ENCODE measurements around the gene SH3BP1.

Gene SH3BP1

DNA sequence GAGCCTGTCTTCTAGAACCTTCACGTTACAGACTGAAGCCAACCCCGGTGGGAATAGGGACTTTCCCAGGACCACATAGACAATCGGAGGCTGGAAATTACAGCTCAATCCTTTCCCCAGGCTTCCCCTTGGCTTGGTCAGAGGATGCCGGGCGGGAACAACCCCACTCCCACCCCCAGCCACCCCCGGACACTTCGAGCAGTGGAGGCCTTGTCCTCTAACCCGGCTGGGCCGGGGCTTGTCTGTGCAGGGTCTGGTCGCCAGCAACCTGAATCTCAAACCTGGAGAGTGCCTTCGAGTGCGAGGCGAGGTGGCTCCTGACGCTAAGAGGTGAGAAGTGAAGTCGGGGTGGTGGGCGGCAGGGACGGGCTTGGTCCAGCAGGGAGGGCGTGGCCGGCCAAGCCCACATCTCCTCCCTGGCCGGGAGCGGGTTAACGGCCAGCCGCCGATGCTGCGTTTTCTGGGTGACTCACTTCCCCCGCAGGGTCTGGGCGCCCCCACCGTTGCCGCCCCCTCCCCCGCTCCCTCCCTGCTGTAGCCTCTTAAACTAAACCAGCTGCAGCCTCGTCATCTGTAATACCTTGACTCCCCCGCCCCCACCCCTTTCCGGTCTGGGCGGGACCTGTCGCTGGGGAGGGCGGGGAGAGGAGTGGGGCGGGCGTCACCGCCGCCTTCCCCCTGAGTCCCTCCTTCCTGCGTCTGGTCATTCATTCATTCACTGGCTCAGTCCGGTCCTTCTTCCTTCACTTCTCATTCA, 37.4 kb downstream of the SH3BP1 start:
- DNase-seq (ENCODE audit: insufficient read length) (peak; percentile 74), FAIRE-seq (peak; percentile 93)
- TF ChIP-seq POLR2A (IDR thresholded peaks at IDR 0.05; ENCODE audit: low read depth, low read length) (peak; percentile 60; the same call in 1 of the 2 replicates), POLR2AphosphoS5 (IDR thresholded peaks at IDR 0.05; ENCODE audit: low read depth, low read length) (no peak; the same call in 1 of the 2 replicates)

DNA sequence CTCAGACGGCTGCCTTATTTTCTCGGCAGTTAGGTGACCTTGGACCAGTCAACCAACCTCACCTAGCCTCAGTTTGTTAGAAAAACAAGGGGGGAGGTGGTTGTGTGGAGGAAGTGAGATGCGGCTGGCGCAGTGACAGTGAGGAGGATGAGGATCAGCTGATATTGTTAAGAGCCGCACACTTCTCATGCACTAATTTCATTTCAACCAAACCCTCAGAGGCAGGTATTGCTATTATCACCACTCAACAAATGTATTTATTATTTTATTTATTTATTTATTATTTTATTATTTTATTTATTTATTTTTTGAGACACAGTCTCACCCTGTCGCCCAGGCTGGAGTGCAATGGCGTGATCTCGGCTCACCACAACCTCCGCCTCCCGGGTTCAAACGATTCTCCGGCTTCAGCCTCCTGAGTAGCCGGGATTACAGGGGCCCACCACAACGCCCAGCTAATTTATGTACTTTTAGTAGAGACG, 38.1 kb downstream of the SH3BP1 start:
- TF ChIP-seq TAF1 (IDR thresholded peaks at IDR 0.05; ENCODE audit: borderline replicate concordance, low read depth, low read length) (no peak), POLR2AphosphoS5 (IDR thresholded peaks at IDR 0.05; ENCODE audit: low read depth, low read length) (no peak), POLR2A (IDR thresholded peaks at IDR 0.05; ENCODE audit: low read depth, low read length) (no peak)
- FAIRE-seq (no peak), DNase-seq (ENCODE audit: insufficient read length) (no peak)

DNA sequence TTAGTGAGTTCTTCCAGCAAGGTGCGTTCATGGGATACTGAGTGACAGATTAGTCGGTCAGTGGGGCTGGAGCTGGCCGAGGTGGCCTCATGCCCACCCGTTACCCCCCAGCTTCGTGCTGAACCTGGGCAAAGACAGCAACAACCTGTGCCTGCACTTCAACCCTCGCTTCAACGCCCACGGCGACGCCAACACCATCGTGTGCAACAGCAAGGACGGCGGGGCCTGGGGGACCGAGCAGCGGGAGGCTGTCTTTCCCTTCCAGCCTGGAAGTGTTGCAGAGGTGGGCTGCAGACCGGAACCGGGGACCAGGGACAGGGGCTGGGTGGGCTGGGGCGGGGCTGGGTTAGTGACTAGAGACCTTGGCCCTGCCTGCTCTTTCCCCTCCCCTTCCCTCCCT, 38.9 kb downstream of the SH3BP1 start:
- TF ChIP-seq POLR2A (IDR thresholded peaks at IDR 0.05; ENCODE audit: low read depth, low read length) (no peak), POLR2AphosphoS5 (IDR thresholded peaks at IDR 0.05; ENCODE audit: low read depth, low read length) (no peak), TAF1 (IDR thresholded peaks at IDR 0.05; ENCODE audit: borderline replicate concordance, low read depth, low read length) (no peak)
- no peak for DNase-seq (ENCODE audit: insufficient read length)
- FAIRE-seq: peak; percentile 73

DNA sequence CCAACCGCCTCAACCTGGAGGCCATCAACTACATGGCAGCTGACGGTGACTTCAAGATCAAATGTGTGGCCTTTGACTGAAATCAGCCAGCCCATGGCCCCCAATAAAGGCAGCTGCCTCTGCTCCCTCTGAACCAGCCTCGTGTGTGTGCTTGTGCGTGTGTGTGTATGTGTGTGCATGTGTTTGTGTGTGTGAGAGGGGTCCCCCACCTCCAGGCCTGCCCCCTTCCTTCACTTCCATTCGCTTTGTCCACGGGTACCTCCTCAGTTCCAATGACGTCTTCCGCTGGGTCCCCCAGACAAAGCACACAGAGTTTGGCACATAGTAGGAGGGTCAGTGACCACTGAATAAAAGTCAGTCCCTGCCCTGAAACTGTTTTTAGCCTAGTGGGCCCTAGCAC, 40.2 kb downstream of the SH3BP1 start:
- DNase-seq (ENCODE audit: insufficient read length) (no peak), FAIRE-seq (no peak)
- no peak for TF ChIP-seq TAF1 (IDR thresholded peaks at IDR 0.05; ENCODE audit: borderline replicate concordance, low read depth, low read length)
- no peak for TF ChIP-seq POLR2AphosphoS5 (IDR thresholded peaks at IDR 0.05; ENCODE audit: low read depth, low read length)
- TF ChIP-seq POLR2A (IDR thresholded peaks at IDR 0.05; ENCODE audit: low read depth, low read length): no peak

DNA sequence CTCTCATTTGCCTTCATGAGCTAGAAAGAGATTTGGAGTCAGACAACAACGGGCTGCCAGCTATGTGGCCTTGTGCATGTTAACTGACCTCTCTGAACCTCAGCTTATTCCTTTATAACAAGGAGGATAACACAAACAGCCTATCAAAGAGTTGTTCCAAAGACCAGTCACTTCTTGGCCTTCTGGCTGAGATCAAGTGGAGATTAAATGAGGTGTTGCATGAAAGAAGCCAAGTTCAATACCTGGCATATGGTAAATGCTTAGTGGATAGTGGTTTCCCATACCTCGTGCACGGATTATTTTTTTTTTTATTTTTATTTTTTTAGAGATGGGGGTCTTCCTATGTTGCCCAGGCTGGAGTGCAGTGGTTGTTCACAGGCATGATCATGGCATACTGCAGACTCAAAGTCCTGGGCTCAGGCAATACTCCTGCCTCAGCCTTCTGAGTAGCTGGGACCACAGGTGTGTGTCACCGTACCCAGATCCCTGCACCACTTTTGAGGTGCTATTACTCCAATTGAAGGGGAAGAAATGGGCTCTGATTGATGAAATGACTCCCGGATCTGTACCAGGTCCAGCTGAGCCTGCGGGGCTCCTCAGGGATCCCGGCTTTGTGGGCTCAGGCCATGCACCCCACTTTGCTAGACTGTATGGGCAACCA, 40.9 kb downstream of the SH3BP1 start:
- FAIRE-seq (no peak), DNase-seq (ENCODE audit: insufficient read length) (no peak)
- TF ChIP-seq TAF1 (IDR thresholded peaks at IDR 0.05; ENCODE audit: borderline replicate concordance, low read depth, low read length) (no peak), POLR2A (IDR thresholded peaks at IDR 0.05; ENCODE audit: low read depth, low read length) (no peak), POLR2AphosphoS5 (IDR thresholded peaks at IDR 0.05; ENCODE audit: low read depth, low read length) (no peak)

DNA sequence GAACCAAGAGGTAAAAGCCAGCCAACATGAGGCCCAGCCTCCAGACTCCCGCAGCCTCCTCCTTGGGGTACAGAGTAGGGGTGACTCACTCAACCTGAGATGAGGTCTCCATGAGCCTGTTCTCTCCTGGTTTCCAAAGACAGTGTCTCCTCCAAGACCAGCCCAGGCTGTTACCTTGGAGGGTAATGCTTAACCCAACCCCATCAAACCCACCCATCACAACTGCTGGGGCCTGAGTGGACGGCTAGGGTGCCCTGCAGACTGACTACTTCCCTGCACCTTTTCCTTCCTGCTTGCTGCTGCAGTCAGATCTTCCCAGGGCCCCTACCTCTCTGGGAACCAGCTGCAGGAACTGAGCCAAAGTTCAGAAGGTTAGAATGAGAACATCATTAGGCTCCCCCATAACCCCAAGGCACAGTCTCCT, 41.5 kb downstream of the SH3BP1 start:
- TF ChIP-seq POLR2A (IDR thresholded peaks at IDR 0.05; ENCODE audit: low read depth, low read length) (no peak), TAF1 (IDR thresholded peaks at IDR 0.05; ENCODE audit: borderline replicate concordance, low read depth, low read length) (no peak), POLR2AphosphoS5 (IDR thresholded peaks at IDR 0.05; ENCODE audit: low read depth, low read length) (no peak)
- DNase-seq (ENCODE audit: insufficient read length) (no peak), FAIRE-seq (no peak)

DNA sequence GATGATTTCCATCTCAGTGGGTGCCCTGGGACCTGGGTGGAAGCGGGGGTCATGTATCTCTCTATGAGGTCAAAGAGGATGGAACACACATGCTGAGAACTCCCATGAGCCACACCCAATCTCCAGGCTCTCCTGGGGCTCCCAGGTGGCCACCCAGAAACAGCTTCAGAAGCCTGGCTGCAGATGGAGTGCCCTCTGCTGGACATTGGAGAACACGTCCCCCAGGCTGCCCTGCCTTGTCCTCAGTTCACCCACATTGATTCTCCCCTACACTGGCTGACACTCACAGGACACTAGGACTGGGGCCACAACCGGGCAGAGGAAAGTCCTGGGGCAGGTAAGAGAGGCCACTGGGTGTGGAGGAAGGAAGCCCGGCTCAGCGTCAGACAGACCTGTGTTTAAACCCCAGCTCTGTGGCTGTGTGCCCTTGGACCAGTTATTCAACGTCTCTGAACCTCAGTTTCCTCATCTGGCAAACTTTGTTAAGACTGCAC, 42.1 kb downstream of the SH3BP1 start:
- TF ChIP-seq POLR2AphosphoS5 (IDR thresholded peaks at IDR 0.05; ENCODE audit: low read depth, low read length): no peak
- TF ChIP-seq TAF1 (IDR thresholded peaks at IDR 0.05; ENCODE audit: borderline replicate concordance, low read depth, low read length): no peak
- TF ChIP-seq POLR2A (IDR thresholded peaks at IDR 0.05; ENCODE audit: low read depth, low read length): no peak
- peak; percentile 70 for DNase-seq (ENCODE audit: insufficient read length)
- FAIRE-seq: peak; percentile 94

DNA sequence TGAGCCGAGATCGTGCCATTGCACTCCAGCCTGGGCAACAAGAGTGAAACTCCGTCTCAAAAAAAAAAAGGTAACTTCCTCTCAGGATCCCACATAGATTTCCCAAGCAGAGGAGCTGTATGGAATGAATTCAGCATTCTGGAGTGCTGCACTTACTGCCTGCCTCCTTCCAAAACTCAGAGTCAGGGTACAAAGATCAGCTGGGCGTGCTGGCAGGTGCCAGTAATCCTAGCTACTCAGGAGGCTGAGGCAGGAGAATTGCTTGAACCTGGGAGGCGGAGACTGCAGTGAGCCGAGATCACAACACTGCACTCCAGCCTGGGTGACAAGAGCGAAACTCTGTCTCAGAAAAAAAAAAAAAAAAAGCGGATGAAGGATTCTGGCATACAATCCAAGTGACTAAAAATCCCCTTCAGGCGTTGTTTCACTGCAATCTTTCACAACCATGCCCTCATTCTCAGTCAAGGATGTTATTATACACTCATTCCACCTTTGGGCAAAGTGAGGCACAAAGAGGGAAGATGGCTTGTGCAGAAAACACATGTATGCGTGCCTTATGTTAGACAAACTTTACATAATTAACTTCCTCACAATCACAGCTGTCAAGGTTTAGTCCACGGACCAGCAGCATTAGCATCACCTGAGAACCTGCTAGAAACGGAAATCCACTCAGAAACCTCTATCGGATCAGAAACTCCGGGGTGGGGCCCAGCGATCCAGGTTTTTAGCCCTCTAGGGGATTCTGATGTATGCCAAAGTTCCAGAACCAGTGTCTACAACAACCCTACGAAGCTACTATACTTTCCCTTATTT, 45.5 kb downstream of the SH3BP1 start:
- TF ChIP-seq TAF1 (IDR thresholded peaks at IDR 0.05; ENCODE audit: borderline replicate concordance, low read depth, low read length) (no peak), POLR2AphosphoS5 (IDR thresholded peaks at IDR 0.05; ENCODE audit: low read depth, low read length) (no peak), POLR2A (IDR thresholded peaks at IDR 0.05; ENCODE audit: low read depth, low read length) (no peak)
- DNase-seq (ENCODE audit: insufficient read length) (no peak), FAIRE-seq (no peak)

DNA sequence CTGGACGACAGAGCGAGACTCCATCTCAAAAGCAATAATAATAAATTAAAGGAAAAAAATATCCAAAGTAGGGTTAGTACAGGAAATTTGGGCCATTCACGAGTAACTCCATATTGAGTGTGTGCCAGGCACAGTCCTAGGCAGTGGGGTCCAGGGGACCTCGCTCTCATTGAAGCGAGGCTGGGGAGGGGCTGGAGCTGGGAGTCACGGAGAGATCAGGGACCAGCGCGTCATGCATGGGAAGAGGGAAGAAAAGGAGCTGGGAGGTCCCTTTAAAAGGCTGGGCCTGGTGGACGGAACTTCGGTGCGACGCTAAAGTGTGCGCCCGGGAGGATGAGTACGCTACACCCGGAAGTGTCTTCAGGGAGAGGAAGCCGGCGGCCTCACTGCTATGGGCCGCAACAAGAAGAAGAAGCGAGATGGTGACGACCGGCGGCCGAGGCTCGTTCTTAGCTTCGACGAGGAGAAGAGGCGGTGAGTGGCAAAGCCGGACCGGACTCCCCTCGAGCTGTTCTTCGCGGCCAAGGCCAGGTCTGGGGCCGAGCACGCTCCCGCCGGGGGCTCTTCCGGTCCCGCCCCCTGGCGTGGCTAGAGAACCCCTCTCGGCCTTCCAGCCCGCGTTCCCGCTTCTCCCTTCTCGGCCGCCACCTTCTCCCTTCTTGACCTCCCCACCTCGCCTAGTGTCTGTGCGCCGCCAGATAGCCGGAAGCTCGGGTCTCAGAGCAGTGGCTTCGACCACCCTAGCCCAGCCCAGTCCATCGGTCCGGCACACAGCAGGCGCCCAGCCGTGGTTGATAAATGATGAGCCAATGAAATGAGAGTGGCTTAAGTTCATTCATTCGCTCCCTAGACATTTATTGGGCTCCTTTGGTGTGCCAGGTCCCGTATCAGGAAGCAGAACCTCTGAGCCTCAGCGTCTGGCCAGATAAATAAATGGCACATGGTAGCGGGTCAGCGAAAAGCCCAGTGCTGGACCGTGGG, 46.8 kb downstream of the SH3BP1 start, which contains the start of gene NOL12:
Gene NOL12, plus strand, starts transcription at position 342 of the 981 bp plus-strand sequence. Its CDS starts 50 bp downstream, at position 392.
- peak; percentile 96 for FAIRE-seq
- TF ChIP-seq POLR2A (IDR thresholded peaks at IDR 0.05; ENCODE audit: low read depth, low read length): peak; percentile 79
- TF ChIP-seq TAF1 (IDR thresholded peaks at IDR 0.05; ENCODE audit: borderline replicate concordance, low read depth, low read length): peak; percentile 79; the same call in 1 of the 2 replicates
- peak; percentile 77; the same call in 1 of the 2 replicates for TF ChIP-seq POLR2AphosphoS5 (IDR thresholded peaks at IDR 0.05; ENCODE audit: low read depth, low read length)
- peak; percentile 91 for DNase-seq (ENCODE audit: insufficient read length)

DNA sequence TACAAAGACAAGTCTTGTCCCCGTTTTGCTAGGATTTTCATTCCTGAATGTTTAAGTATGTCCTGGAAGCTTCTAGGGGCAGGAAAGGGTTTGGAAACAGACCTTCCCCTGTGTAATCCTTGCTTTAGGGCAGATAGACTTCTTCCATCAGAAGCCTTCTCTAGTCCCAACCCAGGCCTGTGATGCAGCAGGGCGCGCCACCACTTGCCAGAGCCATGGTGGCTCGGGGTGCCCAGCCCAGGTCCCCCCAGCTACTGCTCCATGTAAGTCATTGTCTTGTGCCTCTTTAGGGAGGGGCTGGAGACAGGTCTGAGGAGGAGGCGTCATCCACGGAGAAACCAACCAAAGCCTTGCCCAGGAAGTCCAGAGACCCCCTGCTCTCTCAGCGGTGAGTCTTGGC, 50.9 kb downstream of the SH3BP1 start:
- FAIRE-seq (no peak), DNase-seq (ENCODE audit: insufficient read length) (no peak)
- TF ChIP-seq POLR2A (IDR thresholded peaks at IDR 0.05; ENCODE audit: low read depth, low read length) (no peak), TAF1 (IDR thresholded peaks at IDR 0.05; ENCODE audit: borderline replicate concordance, low read depth, low read length) (no peak), POLR2AphosphoS5 (IDR thresholded peaks at IDR 0.05; ENCODE audit: low read depth, low read length) (no peak)

Measured in GM12892 (cell line).